Measurements from ENCODE around the gene LRRC9. TPM values are rescaled to one million over a fixed set of nuclear protein-coding genes. Genes with fewer than 3 reads are reported as not detected.

LRRC9 gene
- polyA plus RNA-seq, 1 experiment, result not detected

DNA sequence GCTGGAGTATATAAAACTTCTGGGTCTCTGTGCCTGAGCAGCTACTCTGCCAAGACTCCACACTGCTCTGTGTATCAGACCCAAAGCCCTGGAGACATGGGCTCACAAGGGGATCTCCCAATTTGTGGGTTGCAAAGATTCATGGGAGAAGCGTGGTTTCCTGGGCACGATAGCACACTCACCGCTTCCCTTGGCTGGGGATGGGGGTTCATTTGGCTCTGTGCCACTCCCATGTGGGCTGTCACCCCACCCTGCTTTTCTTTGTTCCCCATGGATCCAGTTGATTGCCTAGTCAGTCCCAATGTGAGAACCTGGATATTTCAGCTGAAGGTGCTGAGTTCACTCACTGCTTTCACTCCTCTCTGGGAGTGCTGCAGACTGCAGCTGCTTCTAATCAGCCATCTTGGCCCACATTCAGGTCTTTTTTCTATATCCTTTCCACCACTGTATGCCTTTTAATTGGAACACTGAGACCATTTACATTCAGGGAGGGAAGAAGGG lies 131.8 kb downstream of the LRRC9 start:
- Histone ChIP-seq H3K9me3 (ENCODE audit: control insufficient read depth, insufficient read depth, low read length) (no peaks in the 10 kb centered on the region), H3K27ac (ENCODE audit: low read depth, low read length) (no peak overlapping the region), H3K27me3 (ENCODE audit: control insufficient read depth, insufficient read depth, low read length) (peaks cover 3% of the 10 kb centered on the region), H3K4me3 (ENCODE audit: low read depth, low read length) (peak overlapping the region; percentile 29)
- ChIA-PET POLR2A (no interaction called here), CTCF (interaction anchor here (0.8 kb wide), 1 partner anchor 87 kb away, joined by 4 read pairs; no protein-coding TSS in a partner anchor)
- TF ChIP-seq CTCF (IDR thresholded peaks at IDR 0.05; ENCODE audit: low read depth, low read length), result no peak
- DNase-seq (ENCODE audit: low read depth, low spot score), result no peak

GRCh38 chr14:60058087-60058486 lies 138.1 kb downstream of the LRRC9 start:
- no peak overlapping the region for H3K27ac ChIP-seq (ENCODE audit: low read depth, low read length)
- no peaks in the 10 kb centered on the region for H3K27me3 ChIP-seq (ENCODE audit: control insufficient read depth, insufficient read depth, low read length)
- ChIA-PET POLR2A (no interaction called here), CTCF (interaction anchor here (1.0 to 1.5 kb wide), 2 partner anchors 125 to 126 kb away, joined by 3 to 5 read pairs; no protein-coding TSS in a partner anchor)
- no peak for DNase-seq (ENCODE audit: low read depth, low spot score)
- no peak overlapping the region for H3K4me3 ChIP-seq (ENCODE audit: low read depth, low read length)
- no peaks in the 10 kb centered on the region for H3K9me3 ChIP-seq (ENCODE audit: control insufficient read depth, insufficient read depth, low read length)
- no peak for TF ChIP-seq CTCF (IDR thresholded peaks at IDR 0.05; ENCODE audit: low read depth, low read length)

GRCh38 chr14:60061371-60061770 lies 141.4 kb downstream of the LRRC9 start:
- Histone ChIP-seq H3K4me3 (ENCODE audit: low read depth, low read length) (no peak overlapping the region), H3K27me3 (ENCODE audit: control insufficient read depth, insufficient read depth, low read length) (no peaks in the 10 kb centered on the region), H3K9me3 (ENCODE audit: control insufficient read depth, insufficient read depth, low read length) (no peaks in the 10 kb centered on the region), H3K27ac (ENCODE audit: low read depth, low read length) (no peak overlapping the region)
- ChIA-PET CTCF (interaction anchor here (1.0 to 2.5 kb wide), 2 partner anchors 123 to 126 kb away, joined by 4 to 25 read pairs; no protein-coding TSS in a partner anchor), POLR2A (no interaction called here)
- no peak for TF ChIP-seq CTCF (IDR thresholded peaks at IDR 0.05; ENCODE audit: low read depth, low read length)
- no peak for DNase-seq (ENCODE audit: low read depth, low spot score)

- Histone ChIP-seq H3K27ac (ENCODE audit: low read depth, low read length) (no peak overlapping the region), H3K9me3 (ENCODE audit: control insufficient read depth, insufficient read depth, low read length) (no peaks in the 10 kb centered on the region), H3K4me3 (ENCODE audit: low read depth, low read length) (no peak overlapping the region), H3K27me3 (ENCODE audit: control insufficient read depth, insufficient read depth, low read length) (no peaks in the 10 kb centered on the region)
- peak; percentile 3 for DNase-seq (ENCODE audit: low read depth, low spot score)
- ChIA-PET POLR2A (no interaction called here), CTCF (interaction anchor here (1.0 to 4.9 kb wide), 11 partner anchors 9 to 498 kb away, joined by 3 to 188 read pairs (median 4); partner anchors contain the start of gene DHRS7)
- TF ChIP-seq CTCF (IDR thresholded peaks at IDR 0.05; ENCODE audit: low read depth, low read length), result peak; percentile 67
Measured at GRCh38 chr14:60064491-60065072, 144.6 kb downstream of the LRRC9 start.

- CTCF ChIA-PET, result interaction anchor here (1.2 to 4.9 kb wide), 3 partner anchors 103 to 282 kb away, joined by 4 to 188 read pairs (median 5); no protein-coding TSS in a partner anchor
- H3K4me3 ChIP-seq (ENCODE audit: low read depth, low read length), result no peak overlapping the region
- no peak for DNase-seq (ENCODE audit: low read depth, low spot score)
- no peak overlapping the region for H3K27ac ChIP-seq (ENCODE audit: low read depth, low read length)
- TF ChIP-seq CTCF (IDR thresholded peaks at IDR 0.05; ENCODE audit: low read depth, low read length), result no peak
- POLR2A ChIA-PET, result no interaction called here
- no peaks in the 10 kb centered on the region for H3K9me3 ChIP-seq (ENCODE audit: control insufficient read depth, insufficient read depth, low read length)
- no peaks in the 10 kb centered on the region for H3K27me3 ChIP-seq (ENCODE audit: control insufficient read depth, insufficient read depth, low read length)
Measured at GRCh38 chr14:60067882-60068281, 147.9 kb downstream of the LRRC9 start.

Data from AG04450 (cell line).